ENCODE results near the gene ACBD6.

- TF ChIP-seq CTCF (conservative IDR thresholded peaks at IDR 0.05; ENCODE audit: low read depth in 2 of 2): no peak
- no peak for TF ChIP-seq POLR2AphosphoS5 (IDR thresholded peaks at IDR 0.05; ENCODE audit: low read depth)
- TF ChIP-seq REST (IDR thresholded peaks at IDR 0.05; ENCODE audit: unreplicated experiment): no peak
- TF ChIP-seq CREB1 (CRISPR knock-in tag; IDR thresholded peaks at IDR 0.05; ENCODE audit: low read depth): no peak
- no peak for TF ChIP-seq EZH2 (IDR thresholded peaks at IDR 0.05; ENCODE audit: low read depth, unreplicated experiment)
- TF ChIP-seq EZH2phosphoT487 (IDR thresholded peaks at IDR 0.05; ENCODE audit: unreplicated experiment): no peak
- no peak for TF ChIP-seq NANOG (IDR thresholded peaks at IDR 0.05; ENCODE audit: borderline replicate concordance)
- no peak for TF ChIP-seq JUNB (IDR thresholded peaks at IDR 0.05; ENCODE audit: unreplicated experiment)
- no peak for TF ChIP-seq ETS1 (IDR thresholded peaks at IDR 0.05)
- no peak for TF ChIP-seq ZNF331 (CRISPR knock-in tag; IDR thresholded peaks at IDR 0.05; ENCODE audit: low read depth)
- TF ChIP-seq STAT1 (IDR thresholded peaks at IDR 0.05; ENCODE audit: unreplicated experiment): no peak
- no peak for TF ChIP-seq ZNF462 (CRISPR knock-in tag; IDR thresholded peaks at IDR 0.05)
- no peak for TF ChIP-seq ZNF114 (CRISPR knock-in tag; IDR thresholded peaks at IDR 0.05)
These were observed 214.2 kb downstream of the ACBD6 start for GRCh38 chr1:180287988-180288705.
